Right ventricle myocardium superior (tissue), 1 donor: ENCODE results near the gene PIGQ. TPM values are rescaled to one million over a fixed set of nuclear protein-coding genes. Genes with fewer than 3 reads are reported as not detected.

Source experiments
- ATAC-seq: fragments of 200-7000 bp; cut with Tn5 transposase; one replicate; pipeline ENCODE4 v1.9.1; 2020; ENCODE audit warnings: mild to moderate bottlenecking; ENCODE audit not compliant: poor library complexity
- DNase-seq: peaks from one replicate; pipeline ENCODE4 v3.0.0-alpha.2; 2020
- intact Hi-C: fragments of 100-400 bp; cut with DNase I; formaldehyde crosslinking; loops from one replicate; pipeline ENCODE4 v1.11.2; 2022
- microRNA-seq: library from miRNA; unstranded; fragments of <30 nt; microRNA quantifications from one replicate; pipeline ENCODE4 v1.2.0, GENCODE V29; 2020
- total RNA-seq: library from RNA; stranded (reverse); fragmentation: NEBNext Ultra II Directional; extraction: Animal tissue kit (Norgen Biotek cat#: 25700); gene quantifications from one replicate; pipeline ENCODE4 v1.2.1, GENCODE V29; 2021
- donor health status: DM: no; HTN: yes; CAD: no; lungs with severe emphysema.

Gene PIGQ
- total RNA-seq, 1 donor from 2014 or later: 18.0 TPM

DNA sequence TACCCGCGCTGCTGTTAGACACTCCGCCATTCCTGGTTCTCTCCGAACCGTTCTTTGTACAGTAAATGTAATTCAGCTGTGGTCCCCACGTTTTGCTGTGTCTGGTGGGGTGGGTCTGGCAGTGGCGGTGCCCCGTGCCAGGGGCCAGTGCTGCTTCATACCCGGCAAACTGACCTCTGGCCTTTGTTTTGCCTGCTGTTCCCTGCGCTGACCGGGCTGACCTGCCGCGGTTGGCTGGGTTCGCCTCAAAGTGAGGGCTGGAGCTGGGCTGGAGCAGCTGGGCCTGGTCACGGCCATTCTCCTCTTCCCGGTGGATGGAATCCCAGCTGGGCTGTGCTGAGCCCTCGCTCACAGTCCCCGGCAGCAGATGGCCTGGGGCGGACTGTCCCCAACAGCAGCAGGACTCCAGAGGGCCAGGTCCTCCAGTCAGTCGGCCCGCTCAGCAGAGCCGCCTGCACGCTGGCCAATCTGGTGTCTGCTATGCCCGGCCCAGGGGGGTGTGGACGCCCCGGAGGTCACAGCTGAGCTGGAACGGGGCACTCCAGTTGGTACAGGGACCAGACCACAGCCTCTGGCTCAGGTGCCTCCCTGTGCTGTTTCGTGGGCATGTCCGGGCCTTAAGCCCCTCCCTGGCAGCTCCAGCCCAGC is 59.5 kb downstream of the PIGQ start:
- DNase-seq (peak; percentile 41), ATAC-seq (no peak)
- intact Hi-C loops: no loop called here

DNA sequence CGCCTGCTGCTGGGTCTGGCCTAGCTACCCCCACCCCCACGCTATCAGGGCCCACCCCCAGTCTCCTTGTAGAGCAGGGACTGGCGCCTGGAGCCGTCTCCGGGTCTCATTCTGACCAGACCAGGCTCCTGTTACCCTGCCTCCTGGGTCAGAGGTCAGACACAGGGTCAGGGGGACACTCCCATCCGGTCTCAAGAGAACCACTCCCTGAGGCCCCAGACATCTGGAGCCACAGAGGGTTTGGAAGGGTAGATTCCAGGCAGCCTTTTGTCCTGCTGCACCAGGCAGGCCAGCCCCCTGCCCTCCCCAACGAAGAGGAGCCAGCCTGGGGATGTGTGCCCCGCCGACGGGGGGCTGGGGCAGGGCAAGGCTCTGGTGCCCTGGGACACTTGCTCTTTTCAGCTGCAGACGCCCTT is 60.1 kb downstream of the PIGQ start:
- DNase-seq (peak; percentile 44), ATAC-seq (no peak)
- intact Hi-C loops: no loop called here

- ATAC-seq (no peak), DNase-seq (peak; percentile 42)
- intact Hi-C loops: no loop called here
These were observed 60.6 kb downstream of the PIGQ start for GRCh38 chr16:630249-630814.

DNA sequence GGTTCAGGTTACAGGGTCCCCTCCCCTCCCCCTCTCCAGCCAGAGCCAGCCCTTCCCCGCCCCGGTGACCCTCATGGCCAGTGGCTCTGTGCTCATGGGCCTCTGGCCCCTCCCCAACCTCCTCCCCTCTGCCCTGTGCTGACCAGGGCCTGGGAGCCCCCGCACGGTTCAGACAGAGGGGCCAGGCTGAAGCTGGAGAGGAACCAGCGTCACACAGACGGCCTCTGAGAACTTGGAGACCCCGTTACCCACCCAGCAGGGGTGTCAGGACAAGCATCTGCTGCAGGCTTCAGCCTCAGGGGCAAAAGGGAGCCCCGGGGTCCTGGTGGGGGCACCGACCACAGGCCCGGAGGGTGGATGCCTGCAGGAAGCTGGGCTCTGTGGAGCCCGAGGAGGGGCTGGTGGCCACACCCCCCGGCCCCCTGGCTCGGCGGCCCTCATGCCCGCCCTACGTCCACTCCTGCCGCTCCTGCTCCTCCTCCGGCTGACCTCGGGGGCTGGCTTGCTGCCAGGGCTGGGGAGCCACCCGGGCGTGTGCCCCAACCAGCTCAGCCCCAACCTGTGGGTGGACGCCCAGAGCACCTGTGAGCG is 61.1 kb downstream of the PIGQ start, which contains the start of gene WFIKKN1:
TSS of gene WFIKKN1 (plus strand) at position 171 of the 591 bp plus-strand sequence. CDS start at position 440, 269 bp downstream.
- DNase-seq (peak; percentile 46), ATAC-seq (no peak)
- intact Hi-C loops: no loop called here

DNA sequence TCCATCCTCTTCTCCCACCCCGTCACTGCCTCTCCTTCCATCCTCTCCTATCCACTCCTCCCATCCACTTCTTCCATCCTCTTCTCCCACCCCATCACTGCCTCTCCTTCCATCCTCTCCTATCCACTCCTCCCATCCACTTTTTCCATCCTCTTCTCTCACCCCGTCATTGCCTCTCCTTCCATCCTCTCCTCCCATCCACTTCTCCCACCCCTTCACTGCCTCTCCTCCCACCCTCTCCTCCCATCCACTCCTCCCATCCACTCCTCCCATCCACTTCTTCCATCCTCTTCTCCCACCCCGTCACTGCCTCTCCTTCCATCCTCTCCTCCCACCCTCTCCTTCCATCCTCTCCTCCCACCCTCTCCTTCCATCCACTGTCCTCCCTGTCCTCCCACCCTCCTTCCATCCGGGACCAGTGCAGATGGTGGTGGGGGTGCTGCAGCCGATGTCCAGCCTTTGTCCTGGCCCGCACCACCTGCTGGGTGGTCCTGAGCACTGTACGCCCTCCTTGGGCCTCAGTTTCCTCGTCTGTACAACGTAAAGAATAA is 62.1 kb downstream of the PIGQ start:
- intact Hi-C loops: no loop called here
- DNase-seq: no peak
- no peak for ATAC-seq

DNA sequence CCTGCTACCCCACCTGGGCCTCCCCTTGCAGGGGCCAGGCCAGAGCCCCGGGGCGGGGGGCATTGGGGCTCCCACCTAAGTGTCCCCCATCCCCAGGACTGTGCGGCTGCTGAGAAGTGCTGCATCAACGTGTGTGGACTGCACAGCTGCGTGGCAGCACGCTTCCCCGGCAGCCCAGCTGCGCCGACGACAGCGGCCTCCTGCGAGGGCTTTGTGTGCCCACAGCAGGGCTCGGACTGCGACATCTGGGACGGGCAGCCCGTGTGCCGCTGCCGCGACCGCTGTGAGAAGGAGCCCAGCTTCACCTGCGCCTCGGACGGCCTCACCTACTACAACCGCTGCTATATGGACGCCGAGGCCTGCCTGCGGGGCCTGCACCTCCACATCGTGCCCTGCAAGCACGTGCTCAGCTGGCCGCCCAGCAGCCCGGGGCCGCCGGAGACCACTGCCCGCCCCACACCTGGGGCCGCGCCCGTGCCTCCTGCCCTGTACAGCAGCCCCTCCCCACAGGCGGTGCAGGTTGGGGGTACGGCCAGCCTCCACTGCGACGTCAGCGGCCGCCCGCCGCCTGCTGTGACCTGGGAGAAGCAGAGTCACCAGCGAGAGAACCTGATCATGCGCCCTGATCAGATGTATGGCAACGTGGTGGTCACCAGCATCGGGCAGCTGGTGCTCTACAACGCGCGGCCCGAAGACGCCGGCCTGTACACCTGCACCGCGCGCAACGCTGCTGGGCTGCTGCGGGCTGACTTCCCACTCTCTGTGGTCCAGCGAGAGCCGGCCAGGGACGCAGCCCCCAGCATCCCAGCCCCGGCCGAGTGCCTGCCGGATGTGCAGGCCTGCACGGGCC is 62.9 kb downstream of the PIGQ start:
- intact Hi-C loops: no loop called here
- DNase-seq: peak; percentile 40

DNA sequence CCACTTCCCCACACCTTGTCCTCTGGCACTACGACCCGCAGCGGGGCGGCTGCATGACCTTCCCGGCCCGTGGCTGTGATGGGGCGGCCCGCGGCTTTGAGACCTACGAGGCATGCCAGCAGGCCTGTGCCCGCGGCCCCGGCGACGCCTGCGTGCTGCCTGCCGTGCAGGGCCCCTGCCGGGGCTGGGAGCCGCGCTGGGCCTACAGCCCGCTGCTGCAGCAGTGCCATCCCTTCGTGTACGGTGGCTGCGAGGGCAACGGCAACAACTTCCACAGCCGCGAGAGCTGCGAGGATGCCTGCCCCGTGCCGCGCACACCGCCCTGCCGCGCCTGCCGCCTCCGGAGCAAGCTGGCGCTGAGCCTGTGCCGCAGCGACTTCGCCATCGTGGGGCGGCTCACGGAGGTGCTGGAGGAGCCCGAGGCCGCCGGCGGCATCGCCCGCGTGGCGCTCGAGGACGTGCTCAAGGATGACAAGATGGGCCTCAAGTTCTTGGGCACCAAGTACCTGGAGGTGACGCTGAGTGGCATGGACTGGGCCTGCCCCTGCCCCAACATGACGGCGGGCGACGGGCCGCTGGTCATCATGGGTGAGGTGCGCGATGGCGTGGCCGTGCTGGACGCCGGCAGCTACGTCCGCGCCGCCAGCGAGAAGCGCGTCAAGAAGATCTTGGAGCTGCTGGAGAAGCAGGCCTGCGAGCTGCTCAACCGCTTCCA is 63.7 kb downstream of the PIGQ start:
- intact Hi-C loops: no loop called here
- no peak for ATAC-seq
- DNase-seq: peak; percentile 41

More for the DNA sequence above, 62.9 kb downstream of the PIGQ start:
- no peak for ATAC-seq

Small RNA genes within 50 kb of the gene (microRNA-seq; reads per million reads assigned to microRNA genes)
- gene MIR3176 (0.97 reads per million), gene MIR5587 (not detected)

Other genes starting within 250 kb of the PIGQ start
- gene AXIN1, start 217.2 kb upstream of the PIGQ start, total RNA-seq: 14.0 TPM
- gene MRPL28, start 199.4 kb upstream of the PIGQ start, total RNA-seq: 79.6 TPM
- gene PGAP6, start 188.0 kb upstream of the PIGQ start, total RNA-seq: 28.1 TPM
- gene NME4, start 172.8 kb upstream of the PIGQ start, total RNA-seq: 81.6 TPM
- 9.1 TPM for gene DECR2, start 168.1 kb upstream of the PIGQ start, total RNA-seq
- gene RAB11FIP3, start 144.3 kb upstream of the PIGQ start, total RNA-seq: 25.4 TPM
- gene CAPN15, start 42.3 kb upstream of the PIGQ start, total RNA-seq: 17.7 TPM
- gene PRR35, start 9.6 kb upstream of the PIGQ start, total RNA-seq: not detected
- gene NHLRC4, start 3.0 kb upstream of the PIGQ start, total RNA-seq: 0.38 TPM
- gene RAB40C, start 20.1 kb downstream of the PIGQ start, total RNA-seq: 11.0 TPM
- 0.13 TPM for gene WFIKKN1, start 61.0 kb downstream of the PIGQ start, total RNA-seq
- gene METTL26, start 66.3 kb downstream of the PIGQ start, total RNA-seq: 52.5 TPM
- gene MCRIP2, start 71.9 kb downstream of the PIGQ start, total RNA-seq: 205 TPM
- gene WDR90, start 79.4 kb downstream of the PIGQ start, total RNA-seq: 10.8 TPM
- gene RHOT2, start 98.2 kb downstream of the PIGQ start, total RNA-seq: 81.9 TPM
- 2.0 TPM for gene RHBDL1, start 105.7 kb downstream of the PIGQ start, total RNA-seq
- 126 TPM for gene STUB1, start 110.4 kb downstream of the PIGQ start, total RNA-seq
- 42.4 TPM for gene JMJD8, start 114.4 kb downstream of the PIGQ start, total RNA-seq
- 7.6 TPM for gene WDR24, start 120.4 kb downstream of the PIGQ start, total RNA-seq
- gene FBXL16, start 135.8 kb downstream of the PIGQ start, total RNA-seq: not detected
- gene METRN, start 145.2 kb downstream of the PIGQ start, total RNA-seq: 59.6 TPM
- gene ANTKMT, start 151.2 kb downstream of the PIGQ start, total RNA-seq: 27.5 TPM
- gene CCDC78, start 156.5 kb downstream of the PIGQ start, total RNA-seq: 0.32 TPM
- gene HAGHL, start 157.1 kb downstream of the PIGQ start, total RNA-seq: 13.8 TPM
- gene CIAO3, start 171.0 kb downstream of the PIGQ start, total RNA-seq: 29.2 TPM
- 1.0 TPM for gene MSLN, start 190.8 kb downstream of the PIGQ start, total RNA-seq
- 7.8 TPM for gene RPUSD1, start 218.4 kb downstream of the PIGQ start, total RNA-seq
- 3.7 TPM for gene CHTF18, start 218.7 kb downstream of the PIGQ start, total RNA-seq
- not detected for gene GNG13, start 230.8 kb downstream of the PIGQ start, total RNA-seq